Measurements from ENCODE around the gene ACSL3. TPM values are rescaled to one million over a fixed set of nuclear protein-coding genes. Genes with fewer than 3 reads are reported as not detected.

The ACSL3 gene
- total and polyA plus RNA-seq, 2 donors (not counting 1 experiment from before 2014, with no cell fraction given), result 6.7 to 46.0 TPM

DNA sequence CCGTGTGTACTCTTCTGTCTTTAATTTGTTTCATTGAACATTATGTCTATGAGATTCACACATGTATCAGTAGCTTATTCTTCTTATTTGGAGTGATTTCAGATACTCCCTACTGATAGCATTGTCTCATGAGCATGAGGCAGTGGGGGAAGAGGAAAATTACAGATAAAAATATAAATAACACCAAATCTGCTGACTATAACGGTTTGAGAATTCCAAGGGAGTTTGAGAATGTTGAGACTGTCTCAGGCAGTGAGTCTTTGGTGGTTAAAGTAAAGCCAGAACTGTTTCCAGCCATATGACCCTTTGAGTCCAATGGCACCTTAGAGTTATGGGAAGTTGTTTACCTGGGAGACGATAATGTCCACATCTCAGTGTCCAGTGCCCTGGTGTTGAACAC, 118.6 kb downstream of the ACSL3 start:
- Histone ChIP-seq H3K36me3 (replicated peaks in 1 of 2; ENCODE audit: control extremely low read depth in 1 of 2, control insufficient read depth in 1 of 2, extremely low read depth in 1 of 2, insufficient read depth in 2 of 2, low read length in 1 of 2) (no peaks in the 10 kb centered on the region), H3K4me1 (ENCODE audit: control insufficient read depth in 2 of 2, insufficient read depth in 2 of 2, low read length in 2 of 2) (no peaks in the 10 kb centered on the region), H3K4me3 (ENCODE audit: control extremely low read depth in 1 of 5, extremely low read depth in 1 of 5, insufficient read depth in 1 of 5, low read depth in 2 of 5, low read length in 4 of 5) (no peak overlapping the region), H4K20me1 (ENCODE audit: control insufficient read depth, insufficient read depth, low read length, poor library complexity, severe bottlenecking) (no peaks in the 10 kb centered on the region), H2AFZ (ENCODE audit: insufficient read depth, low read depth, low read length, poor library complexity, severe bottlenecking) (no peak overlapping the region), H3K27me3 (replicated peaks in 1 of 4; ENCODE audit: control extremely low read depth in 1 of 4, control insufficient read depth in 3 of 4, insufficient read depth in 4 of 4, low read length in 3 of 4) (no peaks in the 10 kb centered on the region), H3K9ac (ENCODE audit: low read length) (no peak overlapping the region), H3K4me2 (replicated peaks; ENCODE audit: low read depth, low read length, poor library complexity, severe bottlenecking) (no peak overlapping the region), H3K9me3 (ENCODE audit: control extremely low read depth in 1 of 3, control insufficient read depth in 2 of 3, insufficient read depth in 1 of 3, low read length in 2 of 3) (no peaks in the 10 kb centered on the region), H3K79me2 (ENCODE audit: control insufficient read depth, insufficient read depth, low read length) (no peaks in the 10 kb centered on the region), H3K27ac (ENCODE audit: low read length in 2 of 2) (no peak overlapping the region)
- H3K9me3 Mint-ChIP-seq (ENCODE audit: insufficient read depth), result no peaks in the 10 kb centered on the region
- ATAC-seq (ENCODE audit: low read depth) (no peak), DNase-seq (no peak)
- TF ChIP-seq EZH2 (IDR thresholded peaks at IDR 0.05; ENCODE audit: borderline replicate concordance, insufficient read depth, low read depth, low read length, poor library complexity, severe bottlenecking) (no peak), CTCF (IDR thresholded peaks at IDR 0.05) (no peak)
- POLR2A ChIA-PET, result no interaction called here
- peaks cover 19% of the 10 kb centered on the region for H3K27me3 Mint-ChIP-seq
- no peak overlapping the region for H3K4me3 Mint-ChIP-seq
- H3K27ac Mint-ChIP-seq, result no peak overlapping the region
- WGBS (ENCODE audit: insufficient coverage), result no CpG with 5 or more reads among the region's 3 CpGs
- peaks cover 3% of the 10 kb centered on the region for H3K4me1 Mint-ChIP-seq
- intact Hi-C loops (cut with micrococcal nuclease), result no loop called here
- CTCF ChIA-PET, result no interaction called here

- POLR2A ChIA-PET, result no interaction called here
- Histone ChIP-seq H3K9ac (ENCODE audit: low read length) (no peak overlapping the region), H3K27ac (ENCODE audit: low read length in 2 of 2) (no peak overlapping the region), H3K4me3 (ENCODE audit: control extremely low read depth in 1 of 5, extremely low read depth in 1 of 5, insufficient read depth in 1 of 5, low read depth in 2 of 5, low read length in 4 of 5) (no peak overlapping the region), H4K20me1 (ENCODE audit: control insufficient read depth, insufficient read depth, low read length, poor library complexity, severe bottlenecking) (no peaks in the 10 kb centered on the region), H3K9me3 (ENCODE audit: control extremely low read depth in 1 of 3, control insufficient read depth in 2 of 3, insufficient read depth in 1 of 3, low read length in 2 of 3) (peaks cover 0 to 2% (median 0%) of the 10 kb centered on the region in 3 donors), H2AFZ (ENCODE audit: insufficient read depth, low read depth, low read length, poor library complexity, severe bottlenecking) (no peak overlapping the region), H3K4me2 (replicated peaks; ENCODE audit: low read depth, low read length, poor library complexity, severe bottlenecking) (no peak overlapping the region), H3K36me3 (replicated peaks in 1 of 2; ENCODE audit: control extremely low read depth in 1 of 2, control insufficient read depth in 1 of 2, extremely low read depth in 1 of 2, insufficient read depth in 2 of 2, low read length in 1 of 2) (no peaks in the 10 kb centered on the region), H3K27me3 (replicated peaks in 1 of 4; ENCODE audit: control extremely low read depth in 1 of 4, control insufficient read depth in 3 of 4, insufficient read depth in 4 of 4, low read length in 3 of 4) (peaks cover 0 to 12% (median 3%) of the 10 kb centered on the region in 4 experiments), H3K79me2 (ENCODE audit: control insufficient read depth, insufficient read depth, low read length) (no peaks in the 10 kb centered on the region), H3K4me1 (ENCODE audit: control insufficient read depth in 2 of 2, insufficient read depth in 2 of 2, low read length in 2 of 2) (no peaks in the 10 kb centered on the region)
- CTCF ChIA-PET, result interaction anchor here (0.8 kb wide), 1 partner anchor 10 kb away, joined by 4 read pairs; no protein-coding TSS in a partner anchor
- Mint-ChIP-seq H3K27ac (no peak overlapping the region), H3K4me3 (no peak overlapping the region), H3K27me3 (peaks cover 23% of the 10 kb centered on the region), H3K9me3 (ENCODE audit: insufficient read depth) (peaks cover 2% of the 10 kb centered on the region), H3K4me1 (peaks cover 3% of the 10 kb centered on the region)
- TF ChIP-seq EZH2 (IDR thresholded peaks at IDR 0.05; ENCODE audit: borderline replicate concordance, insufficient read depth, low read depth, low read length, poor library complexity, severe bottlenecking) (no peak), CTCF (IDR thresholded peaks at IDR 0.05) (no peak)
- 60% methylated on average over 2 of the region's 8 CpGs for WGBS (ENCODE audit: insufficient coverage)
- ATAC-seq (ENCODE audit: low read depth) (no peak), DNase-seq (no peak)
- intact Hi-C loops (cut with micrococcal nuclease), result no loop called here
These were observed 121.4 kb downstream of the ACSL3 start for GRCh38 chr2:222982010-222982908.
